K562 (cell line): Measurements from ENCODE around the gene SNRNP200. TPM values are rescaled to one million over a fixed set of nuclear protein-coding genes. Genes with fewer than 3 reads are reported as not detected.

Source experiments
- ARID2 ChIP-seq: fragments of 450-650 bp; IDR thresholded peaks from 2 replicates; pipeline ENCODE4 v1.6.1; 2017; ENCODE audit warnings: antibody characterized with exemption, mild to moderate bottlenecking
- CBFA2T2 ChIP-seq: fragments of 450-650 bp; conservative IDR thresholded peaks from 2 replicates; pipeline ENCODE4 v1.6.1; 2017; ENCODE audit warnings: mild to moderate bottlenecking
- CREB1 ChIP-seq, 2 experiments: sonication (generic) in 1 of 2; formaldehyde crosslinking in 1 of 2; IDR thresholded peaks; 2 replicates each; pipeline versions ENCODE4 v1.6.1 to v1.8.0; 2012 to 2022; ENCODE audit warnings: inconsistent platforms in 1 of 2, mild to moderate bottlenecking in 1 of 2, missing genetic modification reagents in 1 of 2, moderate library complexity in 1 of 2
- EHMT2 ChIP-seq: fragments of 450-650 bp; IDR thresholded peaks from 2 replicates; pipeline ENCODE4 v1.6.1; 2018; ENCODE audit warnings: antibody characterized with exemption
- KAT8 ChIP-seq: fragments of 450-650 bp; IDR thresholded peaks from 2 replicates; pipeline ENCODE4 v1.6.1; 2016; ENCODE audit warnings: low read depth, mild to moderate bottlenecking
- PHB2 ChIP-seq: fragments of 450-650 bp; IDR thresholded peaks from 2 replicates; pipeline ENCODE4 v1.6.1; 2017; ENCODE audit warnings: low read depth
- PML ChIP-seq: IDR thresholded peaks from 2 replicates; pipeline ENCODE4 v1.6.1; 2012; ENCODE audit warnings: low read length, inconsistent platforms
- TBP ChIP-seq: optimal IDR thresholded peaks from 2 replicates; pipeline ENCODE3; 2011; ENCODE audit warnings: low read depth, low read length, improper control_type of control experiment
- TEAD1 ChIP-seq, 2 experiments: fragments of 450-650 bp in 1 of 2; sonication (generic) in 1 of 2; formaldehyde crosslinking; IDR thresholded peaks; 2 replicates each; pipeline versions ENCODE4 v1.4.0 to v1.8.0; 2020 to 2022; ENCODE audit warnings: mild to moderate bottlenecking in 2 of 2, missing genetic modification reagents in 1 of 2
- polyA plus RNA-seq, 8 experiments: library from polyadenylated mRNA; depleted of rRNA in 4 of 8; stranded (reverse) in 5 of 8; unstranded in 3 of 8; fragments of >200 nt; fragmentation: Nextera tagmentation in 2 of 8; fragmentation: Illumina TruSeq in 1 of 8; extraction: Ambion mirVana in 2 of 8; extraction: Trizol in 1 of 8; gene quantifications; 2 replicates each; pipeline versions ENCODE4 v1.2.1 to v1.2.3, GENCODE V29; 2011 to 2014; ENCODE audit warnings: inconsistent platforms in 1 of 8, missing spikeins in 1 of 8
- total RNA-seq, 7 experiments: library from RNA; depleted of rRNA in 6 of 7; stranded (reverse); fragments of >200 nt in 6 of 7; fragmentation: Illumina TruSeq in 2 of 7; extraction: Trizol in 2 of 7; gene quantifications; 2 replicates each; pipeline versions ENCODE4 v1.2.1 to v1.2.3, GENCODE V29; 2011 to 2021; ENCODE audit warnings: low replicate concordance in 1 of 7
- TF ChIP-seq, protein P1 (sequence below), 2 experiments: IDR thresholded peaks; 2 replicates each; pipeline ENCODE4 v1.6.1; 2012; ENCODE audit warnings: improper control_type of control experiment in 2 of 2, low read depth in 2 of 2, low read length in 2 of 2, borderline replicate concordance in 1 of 2
- TF ChIP-seq, protein P2 (sequence below): IDR thresholded peaks from 2 replicates; pipeline ENCODE4 v1.6.1; 2011; ENCODE audit not compliant: insufficient read length; ENCODE audit errors: extremely low read depth
- TF ChIP-seq, protein P3 (sequence below): fragments of 450-650 bp; formaldehyde crosslinking; conservative IDR thresholded peaks from 2 replicates; pipeline ENCODE4 v1.4.0; 2022; ENCODE audit warnings: mild to moderate bottlenecking, missing genetic modification characterization
- TF ChIP-seq, protein P4 (sequence below): fragments of 450-650 bp; IDR thresholded peaks from 2 replicates; pipeline ENCODE4 v1.6.1; 2018; ENCODE audit not compliant: partially characterized antibody
- TF ChIP-seq, protein P5 (sequence below): sonication (generic); formaldehyde crosslinking; IDR thresholded peaks from 2 replicates; pipeline ENCODE4 v1.8.0; 2023; ENCODE audit warnings: missing genetic modification reagents, mild to moderate bottlenecking, borderline replicate concordance

SNRNP200 gene
- total and polyA plus RNA-seq, 9 of the 15 experiments (the other 6 are each of a cell fraction or from before 2014, with no cell fraction given): 76.1 to 231 (median 155) TPM

DNA sequence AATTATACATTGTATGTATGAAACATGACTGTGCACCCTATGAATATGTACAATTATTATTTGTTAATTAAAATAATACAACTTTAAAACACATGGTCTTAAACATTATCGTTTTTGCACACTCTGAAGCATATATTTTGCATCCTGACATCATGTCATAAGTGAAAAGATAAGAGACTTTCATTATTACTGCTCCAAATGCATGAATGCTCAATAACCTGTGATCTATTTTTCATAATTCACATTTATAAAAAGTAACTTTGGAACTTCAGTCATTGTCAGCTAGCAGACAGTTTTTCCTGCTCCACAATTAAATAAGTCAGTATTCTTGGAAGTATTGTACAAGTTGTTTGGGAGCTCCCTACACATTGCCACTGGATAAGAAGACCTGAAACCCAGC is 18.5 kb upstream of the SNRNP200 start (continued):
- TF ChIP-seq, protein P1, sequence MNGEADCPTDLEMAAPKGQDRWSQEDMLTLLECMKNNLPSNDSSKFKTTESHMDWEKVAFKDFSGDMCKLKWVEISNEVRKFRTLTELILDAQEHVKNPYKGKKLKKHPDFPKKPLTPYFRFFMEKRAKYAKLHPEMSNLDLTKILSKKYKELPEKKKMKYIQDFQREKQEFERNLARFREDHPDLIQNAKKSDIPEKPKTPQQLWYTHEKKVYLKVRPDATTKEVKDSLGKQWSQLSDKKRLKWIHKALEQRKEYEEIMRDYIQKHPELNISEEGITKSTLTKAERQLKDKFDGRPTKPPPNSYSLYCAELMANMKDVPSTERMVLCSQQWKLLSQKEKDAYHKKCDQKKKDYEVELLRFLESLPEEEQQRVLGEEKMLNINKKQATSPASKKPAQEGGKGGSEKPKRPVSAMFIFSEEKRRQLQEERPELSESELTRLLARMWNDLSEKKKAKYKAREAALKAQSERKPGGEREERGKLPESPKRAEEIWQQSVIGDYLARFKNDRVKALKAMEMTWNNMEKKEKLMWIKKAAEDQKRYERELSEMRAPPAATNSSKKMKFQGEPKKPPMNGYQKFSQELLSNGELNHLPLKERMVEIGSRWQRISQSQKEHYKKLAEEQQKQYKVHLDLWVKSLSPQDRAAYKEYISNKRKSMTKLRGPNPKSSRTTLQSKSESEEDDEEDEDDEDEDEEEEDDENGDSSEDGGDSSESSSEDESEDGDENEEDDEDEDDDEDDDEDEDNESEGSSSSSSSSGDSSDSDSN (IDR thresholded peaks at IDR 0.05; ENCODE audit: borderline replicate concordance in 1 of 2, low read depth in 2 of 2, low read length in 2 of 2): no peak
- TF ChIP-seq TEAD1 (CRISPR knock-in tag; IDR thresholded peaks at IDR 0.05): no peak
- TF ChIP-seq CBFA2T2: no peak
- 0 out of 2 replicates have a peak, but pooled peaks have one; percentile 15 for TF ChIP-seq PML
- no peak for TF ChIP-seq KAT8
- TF ChIP-seq, protein P2, sequence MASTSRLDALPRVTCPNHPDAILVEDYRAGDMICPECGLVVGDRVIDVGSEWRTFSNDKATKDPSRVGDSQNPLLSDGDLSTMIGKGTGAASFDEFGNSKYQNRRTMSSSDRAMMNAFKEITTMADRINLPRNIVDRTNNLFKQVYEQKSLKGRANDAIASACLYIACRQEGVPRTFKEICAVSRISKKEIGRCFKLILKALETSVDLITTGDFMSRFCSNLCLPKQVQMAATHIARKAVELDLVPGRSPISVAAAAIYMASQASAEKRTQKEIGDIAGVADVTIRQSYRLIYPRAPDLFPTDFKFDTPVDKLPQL: peak; percentile 33
- TF ChIP-seq, protein P3, sequence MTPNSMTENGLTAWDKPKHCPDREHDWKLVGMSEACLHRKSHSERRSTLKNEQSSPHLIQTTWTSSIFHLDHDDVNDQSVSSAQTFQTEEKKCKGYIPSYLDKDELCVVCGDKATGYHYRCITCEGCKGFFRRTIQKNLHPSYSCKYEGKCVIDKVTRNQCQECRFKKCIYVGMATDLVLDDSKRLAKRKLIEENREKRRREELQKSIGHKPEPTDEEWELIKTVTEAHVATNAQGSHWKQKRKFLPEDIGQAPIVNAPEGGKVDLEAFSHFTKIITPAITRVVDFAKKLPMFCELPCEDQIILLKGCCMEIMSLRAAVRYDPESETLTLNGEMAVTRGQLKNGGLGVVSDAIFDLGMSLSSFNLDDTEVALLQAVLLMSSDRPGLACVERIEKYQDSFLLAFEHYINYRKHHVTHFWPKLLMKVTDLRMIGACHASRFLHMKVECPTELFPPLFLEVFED: no peak
- TF ChIP-seq EHMT2: no peak
- no peak for TF ChIP-seq PHB2
- TF ChIP-seq, protein P4, sequence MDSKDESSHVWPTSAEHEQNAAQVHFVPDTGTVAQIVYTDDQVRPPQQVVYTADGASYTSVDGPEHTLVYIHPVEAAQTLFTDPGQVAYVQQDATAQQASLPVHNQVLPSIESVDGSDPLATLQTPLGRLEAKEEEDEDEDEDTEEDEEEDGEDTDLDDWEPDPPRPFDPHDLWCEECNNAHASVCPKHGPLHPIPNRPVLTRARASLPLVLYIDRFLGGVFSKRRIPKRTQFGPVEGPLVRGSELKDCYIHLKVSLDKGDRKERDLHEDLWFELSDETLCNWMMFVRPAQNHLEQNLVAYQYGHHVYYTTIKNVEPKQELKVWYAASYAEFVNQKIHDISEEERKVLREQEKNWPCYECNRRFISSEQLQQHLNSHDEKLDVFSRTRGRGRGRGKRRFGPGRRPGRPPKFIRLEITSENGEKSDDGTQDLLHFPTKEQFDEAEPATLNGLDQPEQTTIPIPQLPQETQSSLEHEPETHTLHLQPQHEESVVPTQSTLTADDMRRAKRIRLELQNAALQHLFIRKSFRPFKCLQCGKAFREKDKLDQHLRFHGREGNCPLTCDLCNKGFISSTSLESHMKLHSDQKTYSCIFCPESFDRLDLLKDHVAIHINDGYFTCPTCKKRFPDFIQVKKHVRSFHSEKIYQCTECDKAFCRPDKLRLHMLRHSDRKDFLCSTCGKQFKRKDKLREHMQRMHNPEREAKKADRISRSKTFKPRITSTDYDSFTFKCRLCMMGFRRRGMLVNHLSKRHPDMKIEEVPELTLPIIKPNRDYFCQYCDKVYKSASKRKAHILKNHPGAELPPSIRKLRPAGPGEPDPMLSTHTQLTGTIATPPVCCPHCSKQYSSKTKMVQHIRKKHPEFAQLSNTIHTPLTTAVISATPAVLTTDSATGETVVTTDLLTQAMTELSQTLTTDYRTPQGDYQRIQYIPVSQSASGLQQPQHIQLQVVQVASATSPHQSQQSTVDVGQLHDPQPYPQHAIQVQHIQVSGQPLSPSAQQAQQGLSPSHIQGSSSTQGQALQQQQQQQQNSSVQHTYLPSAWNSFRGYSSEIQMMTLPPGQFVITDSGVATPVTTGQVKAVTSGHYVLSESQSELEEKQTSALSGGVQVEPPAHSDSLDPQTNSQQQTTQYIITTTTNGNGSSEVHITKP: no peak
- no peak for TF ChIP-seq ARID2
- TF ChIP-seq TBP: peak; percentile 64
- no peak for TF ChIP-seq CREB1 (IDR thresholded peaks at IDR 0.05)
- no peak for TF ChIP-seq CREB1 (CRISPR knock-in tag; IDR thresholded peaks at IDR 0.05)
- TF ChIP-seq, protein P5, sequence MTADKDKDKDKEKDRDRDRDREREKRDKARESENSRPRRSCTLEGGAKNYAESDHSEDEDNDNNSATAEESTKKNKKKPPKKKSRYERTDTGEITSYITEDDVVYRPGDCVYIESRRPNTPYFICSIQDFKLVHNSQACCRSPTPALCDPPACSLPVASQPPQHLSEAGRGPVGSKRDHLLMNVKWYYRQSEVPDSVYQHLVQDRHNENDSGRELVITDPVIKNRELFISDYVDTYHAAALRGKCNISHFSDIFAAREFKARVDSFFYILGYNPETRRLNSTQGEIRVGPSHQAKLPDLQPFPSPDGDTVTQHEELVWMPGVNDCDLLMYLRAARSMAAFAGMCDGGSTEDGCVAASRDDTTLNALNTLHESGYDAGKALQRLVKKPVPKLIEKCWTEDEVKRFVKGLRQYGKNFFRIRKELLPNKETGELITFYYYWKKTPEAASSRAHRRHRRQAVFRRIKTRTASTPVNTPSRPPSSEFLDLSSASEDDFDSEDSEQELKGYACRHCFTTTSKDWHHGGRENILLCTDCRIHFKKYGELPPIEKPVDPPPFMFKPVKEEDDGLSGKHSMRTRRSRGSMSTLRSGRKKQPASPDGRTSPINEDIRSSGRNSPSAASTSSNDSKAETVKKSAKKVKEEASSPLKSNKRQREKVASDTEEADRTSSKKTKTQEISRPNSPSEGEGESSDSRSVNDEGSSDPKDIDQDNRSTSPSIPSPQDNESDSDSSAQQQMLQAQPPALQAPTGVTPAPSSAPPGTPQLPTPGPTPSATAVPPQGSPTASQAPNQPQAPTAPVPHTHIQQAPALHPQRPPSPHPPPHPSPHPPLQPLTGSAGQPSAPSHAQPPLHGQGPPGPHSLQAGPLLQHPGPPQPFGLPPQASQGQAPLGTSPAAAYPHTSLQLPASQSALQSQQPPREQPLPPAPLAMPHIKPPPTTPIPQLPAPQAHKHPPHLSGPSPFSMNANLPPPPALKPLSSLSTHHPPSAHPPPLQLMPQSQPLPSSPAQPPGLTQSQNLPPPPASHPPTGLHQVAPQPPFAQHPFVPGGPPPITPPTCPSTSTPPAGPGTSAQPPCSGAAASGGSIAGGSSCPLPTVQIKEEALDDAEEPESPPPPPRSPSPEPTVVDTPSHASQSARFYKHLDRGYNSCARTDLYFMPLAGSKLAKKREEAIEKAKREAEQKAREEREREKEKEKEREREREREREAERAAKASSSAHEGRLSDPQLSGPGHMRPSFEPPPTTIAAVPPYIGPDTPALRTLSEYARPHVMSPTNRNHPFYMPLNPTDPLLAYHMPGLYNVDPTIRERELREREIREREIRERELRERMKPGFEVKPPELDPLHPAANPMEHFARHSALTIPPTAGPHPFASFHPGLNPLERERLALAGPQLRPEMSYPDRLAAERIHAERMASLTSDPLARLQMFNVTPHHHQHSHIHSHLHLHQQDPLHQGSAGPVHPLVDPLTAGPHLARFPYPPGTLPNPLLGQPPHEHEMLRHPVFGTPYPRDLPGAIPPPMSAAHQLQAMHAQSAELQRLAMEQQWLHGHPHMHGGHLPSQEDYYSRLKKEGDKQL: no peak
